IPS DF 4.7 (cell line): Measurements from ENCODE around the gene BTLA.
"Not testable (repeated sequence)": the region's sequence is repeated elsewhere in the genome, so short reads cannot be mapped to it uniquely, and the experiment has no call there.

Experiments used
- DNase-seq: peaks from one replicate; pipeline ENCODE4 v3.0.0-alpha.2; 2013; ENCODE audit warnings: low spot score; ENCODE audit errors: extremely low read depth

The BTLA gene, protein sequence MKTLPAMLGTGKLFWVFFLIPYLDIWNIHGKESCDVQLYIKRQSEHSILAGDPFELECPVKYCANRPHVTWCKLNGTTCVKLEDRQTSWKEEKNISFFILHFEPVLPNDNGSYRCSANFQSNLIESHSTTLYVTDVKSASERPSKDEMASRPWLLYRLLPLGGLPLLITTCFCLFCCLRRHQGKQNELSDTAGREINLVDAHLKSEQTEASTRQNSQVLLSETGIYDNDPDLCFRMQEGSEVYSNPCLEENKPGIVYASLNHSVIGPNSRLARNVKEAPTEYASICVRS

GRCh38 chr3:112498914-112499711, at the start of gene BTLA:
BTLA (minus strand) TSS chr3:112499472; CDS start chr3:112499358, 114 bp downstream.
- DNase-seq = no peak

GRCh38 chr3:112546216-112546759, 47.0 kb upstream of the BTLA start:
- no peak for DNase-seq

DNA sequence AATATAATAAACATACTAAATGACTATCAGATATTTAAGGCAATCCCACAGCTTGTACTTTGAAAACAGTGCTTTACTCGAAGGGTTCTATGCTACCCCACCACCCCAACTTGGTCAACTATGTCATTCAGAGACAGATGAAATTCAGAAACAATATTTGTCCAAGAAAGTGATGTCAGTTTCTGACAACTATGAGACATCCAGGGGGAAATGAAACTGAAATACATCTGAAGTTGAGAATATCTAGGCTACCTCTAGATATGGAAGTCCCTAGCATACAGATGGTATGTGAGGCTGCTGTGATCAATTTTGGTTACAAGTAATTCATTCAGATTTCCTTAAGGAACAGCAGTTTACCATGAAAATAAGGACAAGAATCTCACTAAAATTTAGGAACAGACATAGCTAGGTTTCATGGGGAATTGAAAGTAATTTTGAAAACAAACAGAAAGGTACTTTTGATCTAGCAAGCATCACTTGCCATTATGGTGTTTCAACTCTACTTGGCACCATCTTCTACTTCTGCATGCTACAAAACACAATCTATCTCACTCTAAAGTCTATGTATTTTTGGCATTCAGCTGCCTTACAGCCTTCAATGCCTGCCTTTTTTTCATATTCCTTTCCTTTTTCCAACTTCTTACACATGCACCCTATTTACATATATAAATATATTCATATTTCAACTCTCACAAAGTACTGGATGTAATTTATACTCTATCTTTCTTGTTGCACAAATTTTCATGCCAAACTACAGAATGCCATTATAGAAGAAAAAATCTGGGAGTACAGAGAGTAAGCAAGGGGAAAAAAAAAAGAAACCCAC, 40.8 kb upstream of the BTLA start:
- no peak for DNase-seq

- no peak for DNase-seq
Measured at GRCh38 chr3:112531358-112531781, 32.1 kb upstream of the BTLA start.

GRCh38 chr3:112530573-112530972, 31.3 kb upstream of the BTLA start:
- DNase-seq = no peak

- not testable (repeated sequence) for DNase-seq
Measured at GRCh38 chr3:112524127-112524526, 24.9 kb upstream of the BTLA start.

DNA sequence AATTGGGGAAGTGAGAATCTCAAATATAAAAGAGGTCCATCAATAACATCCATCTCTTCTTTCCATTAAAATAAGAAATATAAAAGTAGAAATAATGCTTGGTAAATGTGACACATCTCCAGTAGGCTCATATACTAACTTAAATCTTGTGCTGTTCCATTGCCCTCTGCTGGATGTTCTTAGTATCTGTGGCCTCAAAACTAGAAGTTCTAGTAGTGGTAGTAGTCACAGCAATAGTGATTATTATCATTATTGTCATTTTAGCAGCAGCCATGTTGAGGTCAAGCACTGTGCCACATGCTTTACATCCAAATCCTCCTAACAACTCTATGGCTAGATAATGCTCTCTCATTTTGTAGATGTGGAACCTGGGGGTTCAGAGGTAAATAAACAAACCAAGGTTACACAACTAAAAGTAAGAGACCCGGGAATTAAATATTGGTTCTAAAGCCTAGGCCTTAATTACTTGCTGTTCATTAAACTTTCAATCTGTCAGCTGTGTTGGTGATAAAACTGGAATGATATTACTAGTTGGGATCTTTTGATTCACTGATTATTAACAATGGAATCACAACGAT, 20.2 kb upstream of the BTLA start:
- no peak for DNase-seq

DNA sequence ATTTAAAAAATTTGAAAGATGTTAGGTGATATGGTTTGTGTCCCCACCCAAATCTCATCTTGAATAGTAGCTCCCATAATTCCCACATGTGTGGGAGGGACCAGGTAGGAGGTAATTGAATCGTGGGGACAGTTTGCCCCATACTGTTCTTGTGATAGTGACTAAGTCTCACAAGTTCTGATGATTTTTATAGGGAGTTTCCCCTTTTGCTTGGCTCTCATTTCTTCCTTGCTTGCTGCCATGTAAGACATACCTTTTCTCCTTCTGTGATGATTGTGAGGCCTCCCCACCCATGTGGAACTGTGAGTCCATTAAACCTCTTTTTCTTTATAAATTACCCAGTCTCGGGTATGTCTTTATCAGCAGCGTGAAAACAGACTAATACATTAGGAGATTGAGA, 19.7 kb upstream of the BTLA start:
- DNase-seq = not testable (repeated sequence)

GRCh38 chr3:112514527-112515128, 15.4 kb upstream of the BTLA start:
- no peak for DNase-seq

DNA sequence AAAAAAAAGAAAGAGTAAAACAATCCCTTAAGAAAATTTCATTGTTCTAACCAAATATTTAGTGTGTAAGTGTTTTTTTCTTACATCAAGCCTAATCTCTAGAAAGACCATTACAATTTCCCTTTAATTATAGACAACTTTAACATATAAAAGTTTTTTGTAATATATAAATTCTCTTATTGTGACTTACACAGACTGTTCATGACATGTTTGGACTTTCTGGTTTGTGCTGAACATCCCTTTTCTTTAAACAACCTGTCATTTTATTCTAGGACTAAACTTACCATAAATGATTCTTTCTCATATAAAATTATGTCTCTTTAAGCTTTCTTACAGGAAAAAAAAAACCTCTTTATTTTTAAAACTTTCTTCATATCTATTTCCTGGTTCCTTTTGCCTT, 13.0 kb upstream of the BTLA start:
- no peak for DNase-seq

- DNase-seq = no peak
Measured at GRCh38 chr3:112508860-112509259, 9.6 kb upstream of the BTLA start.

DNA sequence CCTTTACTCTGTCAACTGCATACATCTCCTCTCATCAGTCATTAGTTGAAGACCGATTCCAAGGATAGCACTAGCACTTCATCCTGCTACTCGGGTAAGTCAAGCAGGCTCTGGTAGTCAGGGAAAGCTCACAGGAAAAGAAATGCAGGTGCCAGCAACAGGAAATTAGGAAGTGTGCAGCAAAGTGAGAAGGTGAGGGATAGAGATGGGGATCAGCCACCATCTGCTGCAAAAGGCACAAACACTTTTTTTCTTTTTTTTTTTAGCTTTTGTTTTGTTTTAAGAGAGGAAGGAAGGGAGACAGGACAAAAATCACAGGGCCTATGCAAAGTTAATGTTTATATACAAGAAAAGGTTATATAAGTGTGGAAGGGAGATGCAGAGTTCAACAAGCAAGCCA, 9.0 kb upstream of the BTLA start:
- no peak for DNase-seq

DNA sequence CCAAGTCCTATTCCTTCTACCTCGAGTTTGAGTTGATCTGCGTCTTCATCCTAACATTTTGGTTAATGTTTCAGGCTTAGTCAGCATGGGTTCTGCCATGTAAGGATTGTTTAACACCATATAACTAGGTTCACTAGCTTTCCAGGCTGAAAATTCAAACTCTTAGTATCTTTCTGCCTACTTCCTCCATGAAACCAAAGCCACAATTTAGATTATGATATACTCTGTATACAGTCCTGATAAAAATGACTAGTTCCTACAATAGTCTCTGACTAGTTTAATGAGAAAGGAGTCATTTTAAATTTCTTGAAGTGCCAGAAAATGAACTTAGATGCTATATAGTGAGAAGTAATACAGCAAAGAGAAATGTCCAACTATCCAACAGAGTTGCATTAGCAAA, 6.6 kb upstream of the BTLA start:
- DNase-seq = no peak

DNA sequence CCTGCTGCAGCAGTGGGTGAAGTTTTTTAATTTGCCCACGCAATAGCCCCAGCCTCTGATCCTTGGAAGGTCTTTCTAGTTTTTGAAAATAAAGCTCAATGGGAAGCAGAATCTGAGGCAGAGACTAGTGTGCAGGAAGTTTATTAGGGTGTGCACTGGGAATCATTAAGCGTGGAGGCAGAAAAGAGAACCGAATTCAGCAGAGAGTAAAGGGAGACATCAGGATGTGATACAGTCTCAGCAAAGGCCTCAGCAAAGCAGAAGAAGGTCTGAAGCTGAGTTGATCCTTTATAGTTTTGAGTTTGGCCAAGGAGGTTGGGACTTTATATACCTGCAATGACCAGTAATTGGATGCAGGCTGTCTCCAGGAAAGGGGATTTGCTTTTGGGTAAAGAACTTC, 4.9 kb upstream of the BTLA start:
- DNase-seq = no peak

DNA sequence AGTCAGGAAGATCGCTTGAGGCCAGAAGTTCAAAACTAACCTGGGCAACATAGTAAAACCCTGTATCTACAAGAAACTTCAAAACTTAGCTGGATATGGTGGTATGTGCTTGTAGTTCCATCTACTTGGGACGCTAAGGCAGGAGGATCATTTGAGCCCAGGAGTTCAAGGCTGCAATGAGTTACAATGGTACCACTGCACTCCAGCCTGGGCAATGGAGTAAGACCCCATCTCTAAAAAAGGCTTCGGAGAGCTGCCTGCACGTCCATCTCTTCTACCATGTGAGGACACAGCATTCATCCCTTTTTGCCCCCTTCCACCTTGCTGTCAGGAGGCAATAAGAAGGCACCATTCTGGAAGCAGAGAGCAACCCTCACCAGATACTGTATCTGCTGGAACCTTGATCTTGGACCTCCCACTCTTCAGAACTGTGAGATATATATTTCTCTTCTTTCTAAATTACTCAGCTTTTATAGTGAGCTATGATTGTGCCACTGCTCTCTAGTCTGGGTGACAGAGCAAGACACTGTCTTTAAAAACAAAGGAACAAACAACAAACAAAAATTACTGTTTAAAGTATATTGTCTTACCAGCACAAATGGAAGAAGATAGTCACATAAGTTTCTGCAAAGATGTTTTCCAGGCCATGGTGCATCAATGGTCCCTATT, 4.2 kb upstream of the BTLA start:
- no peak for DNase-seq

DNA sequence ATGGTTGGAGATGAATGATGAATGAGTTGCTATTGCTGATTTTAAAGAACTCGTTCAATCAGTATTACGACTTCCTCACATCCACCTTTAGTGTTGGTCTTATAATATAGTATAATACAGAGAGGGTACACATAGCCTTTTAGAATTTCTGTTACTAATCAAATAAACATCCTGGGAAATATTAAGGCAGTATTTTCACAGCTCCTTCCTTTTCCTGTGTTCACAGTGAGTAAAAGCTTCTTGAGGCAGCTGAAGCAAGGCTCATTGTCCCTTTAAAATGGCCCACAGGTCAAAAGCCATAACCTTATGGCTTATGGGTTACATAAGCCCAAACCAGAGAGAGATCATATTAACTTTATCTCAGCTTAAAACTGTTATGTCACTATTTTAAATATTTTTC, 1.3 kb upstream of the BTLA start:
- no peak for DNase-seq

GRCh38 chr3:112497897-112498548, 1.2 kb downstream of the BTLA start:
- no peak for DNase-seq

DNA sequence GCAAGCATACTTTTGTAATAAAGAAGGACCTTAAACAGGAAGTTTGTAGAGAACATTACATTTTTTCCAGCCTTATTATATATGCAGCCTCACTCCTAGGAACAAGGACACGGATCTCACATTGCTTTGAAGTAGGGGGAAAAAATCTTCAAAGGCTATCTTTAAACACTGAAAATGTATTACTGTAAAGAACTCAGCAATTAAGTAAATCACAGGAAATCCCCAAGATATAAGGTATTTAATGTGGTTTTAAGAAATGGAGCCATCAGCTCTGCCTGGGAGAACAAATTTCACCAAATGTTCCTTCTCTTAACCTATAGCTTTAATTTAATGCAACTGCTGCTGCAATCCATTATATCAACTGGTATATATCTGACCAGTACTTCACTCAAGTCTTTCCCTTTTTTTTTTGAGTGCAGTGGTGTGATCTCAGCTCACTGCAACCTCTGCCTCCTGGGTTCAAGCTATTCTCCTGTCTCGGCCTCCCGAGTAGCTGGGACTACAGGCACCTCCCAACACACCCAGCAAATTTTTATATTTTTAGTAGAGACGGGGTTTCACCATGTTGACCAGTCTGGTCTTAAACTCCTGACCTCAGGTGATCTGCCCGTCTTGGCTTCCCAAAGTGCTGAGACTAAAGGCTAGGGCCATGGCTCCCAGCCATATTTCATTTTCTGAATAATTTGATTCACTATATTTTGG, 2.8 kb downstream of the BTLA start:
- DNase-seq = no peak

GRCh38 chr3:112494448-112494767, 4.9 kb downstream of the BTLA start:
- DNase-seq = not testable (repeated sequence)
